Smooth muscle cell (in vitro differentiated cells): ENCODE results near the gene LGR5. TPM values are rescaled to one million over a fixed set of nuclear protein-coding genes. Genes with fewer than 3 reads are reported as not detected.

Source experiments
- DNase-seq: peaks from one replicate; lab custom pipeline; 2025; ENCODE audit not compliant: unreplicated experiment; lab: John Stamatoyannopoulos, UW
- H2AFZ ChIP-seq: fragments of 200-600 bp; sonication (generic); 2 replicates; pipeline ENCODE4 v1.6.0; 2016; ENCODE audit warnings: antibody characterized with exemption, low read depth, mild to moderate bottlenecking
- H3F3A ChIP-seq: fragments of 200-600 bp; sonication (generic); 2 replicates; pipeline ENCODE4 v1.6.0; 2017; ENCODE audit warnings: antibody characterized with exemption, low read depth
- H3K27ac ChIP-seq: fragments of 200-600 bp; sonication (generic); 2 replicates; pipeline ENCODE4 v1.5.1; 2016; ENCODE audit warnings: low read depth, mild to moderate bottlenecking
- H3K27me3 ChIP-seq: fragments of 200-600 bp; sonication (generic); 2 replicates; pipeline ENCODE4 v1.6.1; 2016; ENCODE audit warnings: low read depth, mild to moderate bottlenecking
- H3K36me3 ChIP-seq: fragments of 200-600 bp; sonication (generic); 2 replicates; pipeline ENCODE4 v1.5.1; 2016; ENCODE audit warnings: low read depth
- H3K4me1 ChIP-seq: fragments of 200-600 bp; sonication (generic); 2 replicates; pipeline ENCODE4 v1.5.1; 2016; ENCODE audit warnings: low read depth
- H3K4me2 ChIP-seq: fragments of 200-600 bp; sonication (generic); 2 replicates; pipeline ENCODE4 v1.6.0; 2016; ENCODE audit warnings: mild to moderate bottlenecking
- H3K4me3 ChIP-seq: fragments of 200-600 bp; sonication (generic); 2 replicates; pipeline ENCODE4 v1.5.1; 2016; ENCODE audit warnings: mild to moderate bottlenecking
- H3K79me2 ChIP-seq: fragments of 200-600 bp; sonication (generic); 2 replicates; pipeline ENCODE4 v1.6.0; 2016; ENCODE audit warnings: low read depth, mild to moderate bottlenecking
- H3K9ac ChIP-seq: fragments of 200-600 bp; sonication (generic); 2 replicates; pipeline ENCODE4 v1.6.0; 2016; ENCODE audit warnings: low read depth
- H3K9me3 ChIP-seq: fragments of 200-600 bp; sonication (generic); replicated peaks from 2 replicates; pipeline ENCODE4 v1.5.1; 2016; ENCODE audit warnings: low read depth
- H4K20me1 ChIP-seq: fragments of 200-600 bp; sonication (generic); 2 replicates; pipeline ENCODE4 v1.6.0; 2016; ENCODE audit warnings: low read depth
- CTCF ChIP-seq: fragments of 200-600 bp; sonication (generic); IDR thresholded peaks from 2 replicates; pipeline ENCODE4 v1.5.1; 2017; ENCODE audit warnings: borderline replicate concordance, mild to moderate bottlenecking, antibody characterized with exemption; ENCODE audit not compliant: insufficient read depth, poor library complexity, severe bottlenecking
- WGBS: methylation state at CpG from one replicate; pipeline ENCODE4 v1.1.7; 2016; ENCODE audit warnings: low lambda C conversion rate; 5-methylcytosine and 5-hydroxymethylcytosine counted together
- polyA plus RNA-seq: library from polyadenylated mRNA; unstranded; fragments of >200 nt; fragmentation: Nextera tagmentation; extraction: Ambion mirVana; gene quantifications from 2 replicates; pipeline ENCODE4 v1.2.1, GENCODE V29; 2016
- total RNA-seq: library from RNA; depleted of rRNA; stranded (reverse); fragments of >200 nt; gene quantifications from 2 replicates; pipeline ENCODE4 v1.2.3, GENCODE V29; 2014

LGR5 gene
- total and polyA plus RNA-seq, 2 experiments from 2014 or later: 0.30 to 0.54 TPM

GRCh38 chr12:71536939-71537622 is 97.5 kb downstream of the LGR5 start:
- TF ChIP-seq CTCF: no peak
- Histone ChIP-seq H2AFZ (no peak overlapping the region), H3K9ac (no peak overlapping the region), H4K20me1 (no peaks in the 10 kb centered on the region), H3K36me3 (no peaks in the 10 kb centered on the region), H3K4me2 (no peak overlapping the region), H3K79me2 (no peaks in the 10 kb centered on the region), H3K9me3 (no peaks in the 10 kb centered on the region), H3F3A (no peaks in the 10 kb centered on the region), H3K4me3 (no peak overlapping the region), H3K27ac (no peak overlapping the region), H3K4me1 (no peaks in the 10 kb centered on the region), H3K27me3 (no peaks in the 10 kb centered on the region)
- WGBS: 67% methylated on average over 3 of the region's 3 CpGs
- DNase-seq: no peak

GRCh38 chr12:71538807-71539206 is 99.2 kb downstream of the LGR5 start:
- no peaks in the 10 kb centered on the region for H3K27me3 ChIP-seq
- H3K4me2 ChIP-seq: no peak overlapping the region
- no peak overlapping the region for H3K27ac ChIP-seq
- H4K20me1 ChIP-seq: no peaks in the 10 kb centered on the region
- no peaks in the 10 kb centered on the region for H3K9me3 ChIP-seq
- DNase-seq: no peak
- H3K36me3 ChIP-seq: no peaks in the 10 kb centered on the region
- no peak overlapping the region for H2AFZ ChIP-seq
- no peaks in the 10 kb centered on the region for H3F3A ChIP-seq
- no peak overlapping the region for H3K9ac ChIP-seq
- no peaks in the 10 kb centered on the region for H3K79me2 ChIP-seq
- no peak overlapping the region for H3K4me3 ChIP-seq
- TF ChIP-seq CTCF: no peak
- 94% methylated on average over 3 of the region's 3 CpGs for WGBS
- no peaks in the 10 kb centered on the region for H3K4me1 ChIP-seq

- no peaks in the 10 kb centered on the region for H3K36me3 ChIP-seq
- H3K9ac ChIP-seq: no peak overlapping the region
- H3K4me1 ChIP-seq: no peaks in the 10 kb centered on the region
- H3K27ac ChIP-seq: no peak overlapping the region
- H3K9me3 ChIP-seq: no peaks in the 10 kb centered on the region
- no peaks in the 10 kb centered on the region for H3K79me2 ChIP-seq
- H3K4me2 ChIP-seq: no peak overlapping the region
- no peak overlapping the region for H3K4me3 ChIP-seq
- H3K27me3 ChIP-seq: no peaks in the 10 kb centered on the region
- no peaks in the 10 kb centered on the region for H3F3A ChIP-seq
- no peaks in the 10 kb centered on the region for H4K20me1 ChIP-seq
- H2AFZ ChIP-seq: no peak overlapping the region
- 96% methylated on average over 1 of the region's 1 CpG for WGBS
- no peak for DNase-seq
- no peak for TF ChIP-seq CTCF
Observed at GRCh38 chr12:71541583-71541982, 102.0 kb downstream of the LGR5 start.

- Histone ChIP-seq H3K79me2 (no peaks in the 10 kb centered on the region), H3F3A (no peaks in the 10 kb centered on the region), H4K20me1 (no peaks in the 10 kb centered on the region), H3K27ac (no peak overlapping the region), H3K9me3 (no peaks in the 10 kb centered on the region), H2AFZ (no peak overlapping the region), H3K4me1 (no peaks in the 10 kb centered on the region), H3K9ac (no peak overlapping the region), H3K27me3 (no peaks in the 10 kb centered on the region), H3K4me3 (no peak overlapping the region), H3K4me2 (no peak overlapping the region), H3K36me3 (no peaks in the 10 kb centered on the region)
- no peak for TF ChIP-seq CTCF
- DNase-seq: no peak
- 100% methylated on average over 2 of the region's 2 CpGs for WGBS
Observed at GRCh38 chr12:71546322-71546861, 106.8 kb downstream of the LGR5 start.
